Stomach (tissue), 9 donors: ENCODE measurements around the gene KRT12. TPM values are rescaled to one million over a fixed set of nuclear protein-coding genes. Genes with fewer than 3 reads are reported as not detected.

Experiments used
- DNase-seq, 2 donors: peaks; one replicate each; pipeline versions ENCODE4 v3.0.0 to v3.0.0-alpha.2; 2013 to 2019
- H3K27ac ChIP-seq, 5 donors: fragments of 200-600 bp in 4 of 5; sonication (generic) in 4 of 5; one replicate each; pipeline ENCODE4 v1.5.1; 2013 to 2019; ENCODE audit warnings: mild to moderate bottlenecking in 1 of 5, moderate library complexity in 1 of 5
- H3K27me3 ChIP-seq, 3 donors: fragments of 200-600 bp; sonication (generic); one replicate each; pipeline ENCODE4 v1.5.1; 2017 to 2019; ENCODE audit warnings: mixed run types in 1 of 3
- H3K36me3 ChIP-seq, 4 donors: fragments of 200-600 bp; sonication (generic); 1 replicate in 3 of 4; 2 replicates in 1 of 4; pipeline ENCODE4 v1.5.1; 2016 to 2019
- H3K4me1 ChIP-seq, 4 donors: fragments of 200-600 bp; sonication (generic); one replicate each; pipeline ENCODE4 v1.5.1; 2016 to 2019
- H3K4me3 ChIP-seq, 4 donors: fragments of 200-600 bp; sonication (generic) in 3 of 4; one replicate each; pipeline ENCODE4 v1.5.1; 2016 to 2019; ENCODE audit warnings: mild to moderate bottlenecking in 1 of 4
- H3K9me3 ChIP-seq, 4 donors: fragments of 200-600 bp; sonication (generic); one replicate each; pipeline ENCODE4 v1.5.1; 2016 to 2019
- EP300 ChIP-seq: sonication (generic); formaldehyde crosslinking; IDR thresholded peaks from one replicate; pipeline ENCODE4 v1.6.1; 2017; ENCODE audit warnings: antibody characterized with exemption
- POLR2A ChIP-seq, 4 donors: fragments of 450-650 bp; IDR thresholded peaks; one replicate each; pipeline ENCODE4 v1.6.1; 2016; ENCODE audit warnings: antibody characterized with exemption in 4 of 4, control low read depth in 2 of 4, mild to moderate bottlenecking in 1 of 4, moderate library complexity in 1 of 4
- POLR2AphosphoS5 ChIP-seq, 3 donors: sonication (generic); formaldehyde crosslinking; IDR thresholded peaks; one replicate each; pipeline ENCODE4 v1.6.1; 2016; ENCODE audit warnings: antibody characterized with exemption in 3 of 3
- WGBS, 5 donors: extraction: QIAGEN DNeasy Blood & Tissue Kit in 3 of 5; methylation state at CpG; one replicate each; pipeline versions ENCODE4 v1.1.5 to v1.1.7; 2013 to 2018; 5-methylcytosine and 5-hydroxymethylcytosine counted together
- intact Hi-C: fragments of 100-400 bp; cut with DNase I; formaldehyde crosslinking; loops from one replicate; pipeline ENCODE4 v1.15.1; 2023; ENCODE audit warnings: low total_unique reads
- polyA plus RNA-seq, 3 donors: library from polyadenylated mRNA; stranded (reverse); fragments of 200-250 nt; gene quantifications; one replicate each; pipeline ENCODE4 v1.2.3, GENCODE V29; 2013
- total RNA-seq, 5 donors: library from RNA; depleted of rRNA; stranded (reverse); fragments of >200 nt; gene quantifications; one replicate each; pipeline versions ENCODE4 v1.1.0 to v1.2.3, GENCODE V29; 2014 to 2016
- TF ChIP-seq, protein P1 (sequence below), 7 experiments: fragments of 450-650 bp in 4 of 7; fragments of 200-600 bp in 3 of 7; sonication (generic) in 3 of 7; IDR thresholded peaks; one replicate each; pipeline ENCODE4 v1.5.1; 2016 to 2019; ENCODE audit warnings: antibody characterized with exemption in 7 of 7, control low read depth in 2 of 7, mild to moderate bottlenecking in 1 of 7
- donor health status: healthy with polysubstance abuse.
- donor health status: Bipolar disorder and iron deficiency.
- donor health status: healthy.

Gene KRT12
- total and polyA plus RNA-seq, 8 donors, result 0.61 to 57.6 (median 7.6) TPM; not detected in 4

DNA sequence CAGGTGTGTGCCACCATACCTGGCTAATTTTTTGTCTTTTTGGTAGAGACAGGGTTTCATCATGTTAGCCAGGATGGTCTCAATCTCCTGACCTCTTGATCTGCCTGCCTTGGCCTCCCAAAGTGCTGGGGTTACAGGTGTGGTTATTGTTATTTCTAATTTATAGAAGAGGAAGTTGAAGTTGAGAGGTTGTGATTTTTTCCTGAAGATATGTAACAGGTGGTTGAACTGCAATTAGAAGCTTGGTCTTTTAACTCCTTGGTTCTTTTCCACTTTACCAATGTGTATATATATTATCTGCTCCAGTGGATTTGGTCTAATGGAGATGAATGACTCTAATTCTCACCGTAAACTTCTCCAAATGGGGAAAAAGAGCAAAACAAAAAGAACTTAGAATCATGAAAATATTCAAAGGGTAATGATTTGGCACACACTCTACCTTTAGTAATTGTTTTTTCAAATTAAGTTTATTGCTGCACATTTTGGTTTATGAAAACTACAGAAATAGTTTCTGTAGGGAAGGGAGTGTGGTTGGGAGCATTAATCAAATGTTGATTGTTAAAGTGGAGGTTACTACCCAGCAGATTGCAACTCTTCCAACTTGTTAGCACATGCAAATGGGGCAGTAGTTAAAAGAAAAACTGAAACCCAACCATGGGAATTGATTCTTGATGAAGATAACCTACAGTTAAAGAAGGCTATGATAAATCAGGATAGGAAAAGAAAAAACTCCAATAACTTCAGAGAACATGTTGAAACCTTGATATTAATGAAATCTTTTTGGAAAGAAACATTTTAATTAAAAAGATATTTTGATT lies 42.8 kb downstream of the KRT12 start:
- no peak for TF ChIP-seq EP300
- no peak for TF ChIP-seq POLR2A (IDR thresholded peaks at IDR 0.05)
- TF ChIP-seq POLR2AphosphoS5 (IDR thresholded peaks at IDR 0.05), result no peak
- TF ChIP-seq, protein P1, sequence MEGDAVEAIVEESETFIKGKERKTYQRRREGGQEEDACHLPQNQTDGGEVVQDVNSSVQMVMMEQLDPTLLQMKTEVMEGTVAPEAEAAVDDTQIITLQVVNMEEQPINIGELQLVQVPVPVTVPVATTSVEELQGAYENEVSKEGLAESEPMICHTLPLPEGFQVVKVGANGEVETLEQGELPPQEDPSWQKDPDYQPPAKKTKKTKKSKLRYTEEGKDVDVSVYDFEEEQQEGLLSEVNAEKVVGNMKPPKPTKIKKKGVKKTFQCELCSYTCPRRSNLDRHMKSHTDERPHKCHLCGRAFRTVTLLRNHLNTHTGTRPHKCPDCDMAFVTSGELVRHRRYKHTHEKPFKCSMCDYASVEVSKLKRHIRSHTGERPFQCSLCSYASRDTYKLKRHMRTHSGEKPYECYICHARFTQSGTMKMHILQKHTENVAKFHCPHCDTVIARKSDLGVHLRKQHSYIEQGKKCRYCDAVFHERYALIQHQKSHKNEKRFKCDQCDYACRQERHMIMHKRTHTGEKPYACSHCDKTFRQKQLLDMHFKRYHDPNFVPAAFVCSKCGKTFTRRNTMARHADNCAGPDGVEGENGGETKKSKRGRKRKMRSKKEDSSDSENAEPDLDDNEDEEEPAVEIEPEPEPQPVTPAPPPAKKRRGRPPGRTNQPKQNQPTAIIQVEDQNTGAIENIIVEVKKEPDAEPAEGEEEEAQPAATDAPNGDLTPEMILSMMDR (IDR thresholded peaks at IDR 0.05), result no peak
- 83 to 93% (median 91%) methylated on average over 1 of the region's 1 CpG for WGBS, 5 donors
- no peaks in the 10 kb centered on the region for H3K27me3 ChIP-seq

DNA sequence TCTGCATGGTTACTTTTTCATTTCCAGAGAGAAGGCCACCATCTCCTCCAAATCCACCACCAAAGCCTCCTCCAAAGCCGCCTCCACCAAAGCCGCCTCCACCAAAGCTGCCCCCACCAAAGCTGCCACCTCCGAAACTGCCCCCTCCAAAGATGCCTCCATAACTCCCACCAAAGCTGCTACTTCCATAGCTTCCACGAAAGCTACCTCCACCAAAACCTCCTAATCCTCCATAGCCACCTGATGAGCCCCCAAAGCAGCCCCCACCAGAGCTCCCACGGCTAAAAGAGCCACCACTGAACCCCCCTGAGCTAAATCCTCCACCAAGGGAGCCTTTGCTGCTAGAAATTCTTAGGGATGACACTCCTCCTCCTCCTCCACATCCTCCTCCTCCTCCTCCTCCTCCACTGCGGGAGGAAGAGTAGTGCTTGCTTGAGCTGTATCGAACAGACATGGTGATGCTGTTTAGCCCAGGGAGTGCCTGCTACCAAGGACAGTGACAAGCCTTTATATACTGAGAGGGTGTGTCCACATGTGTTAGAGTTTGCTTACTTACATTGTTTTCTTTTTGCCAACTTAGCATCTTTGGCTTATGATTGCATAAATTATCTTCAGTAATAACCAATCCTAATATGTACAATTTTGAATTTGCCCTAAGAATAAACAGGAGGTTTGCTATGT lies 44.8 kb downstream of the KRT12 start, which contains the start of gene KRT10:
Gene KRT10 (minus strand): TSS at position 483 of the 681 bp plus-strand sequence. CDS start 29 bp downstream, at position 454.
- DNase-seq, result no peak
- Histone ChIP-seq H3K36me3 (peaks cover 2 to 11% (median 5%) of the 10 kb centered on the region in 4 donors), H3K4me3 (no peak within 1 kb of the TSS), H3K27ac (no peak within 1 kb of the TSS), H3K27me3 (no peaks in the 10 kb centered on the region), H3K4me1 (peaks cover 6 to 15% (median 13%) of the 10 kb centered on the region in 4 donors), H3K9me3 (no peaks in the 10 kb centered on the region)
- intact Hi-C loops, result no loop called here
- TF ChIP-seq, protein P1 (IDR thresholded peaks at IDR 0.05), result no peak
- TF ChIP-seq POLR2A (IDR thresholded peaks at IDR 0.05) (no peak), POLR2AphosphoS5 (IDR thresholded peaks at IDR 0.05) (no peak), EP300 (no peak)
- WGBS, 5 donors, result 79 to 96% (median 95%) methylated on average over 7 of the region's 7 CpGs

More for the DNA sequence above, 42.8 kb downstream of the KRT12 start:
- Histone ChIP-seq H3K4me1 (peaks cover 4 to 8% (median 7%) of the 10 kb centered on the region in 4 donors), H3K36me3 (peaks cover 0 to 6% (median 2%) of the 10 kb centered on the region in 4 donors), H3K27ac (no peak overlapping the region), H3K9me3 (no peaks in the 10 kb centered on the region), H3K4me3 (no peak overlapping the region)
- DNase-seq, result no peak
- intact Hi-C loops, result no loop called here

DNA sequence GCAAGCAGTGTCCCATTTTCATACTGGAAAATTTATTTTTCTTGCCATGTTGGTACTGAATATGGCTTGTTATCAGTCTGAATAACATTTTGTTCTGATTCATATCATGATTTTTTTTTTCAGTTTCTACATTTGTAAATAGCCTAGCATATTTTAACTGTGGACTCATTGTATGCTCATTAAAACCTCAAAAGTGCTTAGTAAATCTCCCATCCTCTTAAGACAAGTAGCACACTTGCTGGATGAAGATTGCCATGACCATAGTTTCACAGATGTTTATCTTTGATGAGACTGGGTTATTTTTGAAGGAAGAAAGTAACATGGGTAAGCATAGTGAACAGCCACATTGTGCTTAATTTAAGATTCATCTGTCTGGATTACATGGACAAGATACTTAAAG lies 45.5 kb downstream of the KRT12 start:
- no peak overlapping the region for H3K4me3 ChIP-seq
- peaks cover 4 to 18% (median 12%) of the 10 kb centered on the region in 4 donors for H3K36me3 ChIP-seq
- TF ChIP-seq POLR2A (IDR thresholded peaks at IDR 0.05), result no peak
- TF ChIP-seq, protein P1 (IDR thresholded peaks at IDR 0.05), result no peak
- H3K4me1 ChIP-seq, result peaks cover 6 to 15% (median 13%) of the 10 kb centered on the region in 4 donors
- H3K27ac ChIP-seq, result no peak overlapping the region
- H3K27me3 ChIP-seq, result no peaks in the 10 kb centered on the region
- no peaks in the 10 kb centered on the region for H3K9me3 ChIP-seq
- no peak for DNase-seq
- intact Hi-C loops, result no loop called here

DNA sequence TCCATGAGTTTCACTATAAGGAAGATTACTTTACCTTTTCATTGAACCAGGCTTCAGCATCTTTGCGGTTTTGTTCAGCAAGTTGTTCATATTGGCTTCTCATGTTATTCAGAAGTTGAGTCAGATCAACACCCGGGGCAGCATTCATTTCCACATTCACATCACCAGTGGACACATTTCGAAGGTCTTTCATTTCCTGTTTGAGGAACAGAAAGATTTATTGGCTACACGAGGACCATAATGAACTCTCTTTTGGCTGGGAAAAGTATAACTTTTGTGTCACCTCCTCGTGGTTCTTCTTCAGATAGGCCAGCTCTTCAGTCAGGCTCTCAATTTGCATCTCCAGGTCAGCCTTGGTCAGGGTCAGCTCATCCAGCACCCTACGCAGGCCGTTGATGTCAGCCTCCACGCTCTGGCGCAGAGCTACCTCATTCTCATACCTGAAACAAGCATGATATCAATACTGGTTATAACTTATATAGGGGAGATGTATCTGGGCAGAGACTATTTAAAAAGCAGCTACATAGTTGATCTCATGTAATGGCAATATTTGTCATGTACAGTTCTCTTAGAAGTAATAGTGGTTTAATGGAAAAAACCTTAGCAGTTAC lies 46.7 kb downstream of the KRT12 start:
- H3K36me3 ChIP-seq, result peaks cover 4 to 19% (median 12%) of the 10 kb centered on the region in 4 donors
- DNase-seq, result no peak
- H3K4me3 ChIP-seq, result no peak overlapping the region
- intact Hi-C loops, result no loop called here
- no peaks in the 10 kb centered on the region for H3K9me3 ChIP-seq
- WGBS, 5 donors, result 85 to 89% (median 88%) methylated on average over 9 of the region's 9 CpGs
- H3K4me1 ChIP-seq, result peaks cover 6 to 15% (median 13%) of the 10 kb centered on the region in 4 donors
- no peaks in the 10 kb centered on the region for H3K27me3 ChIP-seq
- no peak overlapping the region for H3K27ac ChIP-seq
- TF ChIP-seq POLR2AphosphoS5 (IDR thresholded peaks at IDR 0.05) (no peak), EP300 (no peak), POLR2A (IDR thresholded peaks at IDR 0.05) (no peak)
- TF ChIP-seq, protein P1 (IDR thresholded peaks at IDR 0.05), result no peak
